HG03066 (cell line): Measurements from ENCODE around the gene EMC6.
"Not testable (repeated sequence)": the region's sequence is repeated elsewhere in the genome, so short reads cannot be mapped to it uniquely, and the experiment has no call there.

Experiments
- ATAC-seq: cut with Tn5 transposase; IDR thresholded peaks from one replicate; pipeline ENCODE4 v1.9.1; 2021; ENCODE audit warnings: low read depth; ENCODE audit not compliant: unreplicated experiment

The EMC6 gene

DNA sequence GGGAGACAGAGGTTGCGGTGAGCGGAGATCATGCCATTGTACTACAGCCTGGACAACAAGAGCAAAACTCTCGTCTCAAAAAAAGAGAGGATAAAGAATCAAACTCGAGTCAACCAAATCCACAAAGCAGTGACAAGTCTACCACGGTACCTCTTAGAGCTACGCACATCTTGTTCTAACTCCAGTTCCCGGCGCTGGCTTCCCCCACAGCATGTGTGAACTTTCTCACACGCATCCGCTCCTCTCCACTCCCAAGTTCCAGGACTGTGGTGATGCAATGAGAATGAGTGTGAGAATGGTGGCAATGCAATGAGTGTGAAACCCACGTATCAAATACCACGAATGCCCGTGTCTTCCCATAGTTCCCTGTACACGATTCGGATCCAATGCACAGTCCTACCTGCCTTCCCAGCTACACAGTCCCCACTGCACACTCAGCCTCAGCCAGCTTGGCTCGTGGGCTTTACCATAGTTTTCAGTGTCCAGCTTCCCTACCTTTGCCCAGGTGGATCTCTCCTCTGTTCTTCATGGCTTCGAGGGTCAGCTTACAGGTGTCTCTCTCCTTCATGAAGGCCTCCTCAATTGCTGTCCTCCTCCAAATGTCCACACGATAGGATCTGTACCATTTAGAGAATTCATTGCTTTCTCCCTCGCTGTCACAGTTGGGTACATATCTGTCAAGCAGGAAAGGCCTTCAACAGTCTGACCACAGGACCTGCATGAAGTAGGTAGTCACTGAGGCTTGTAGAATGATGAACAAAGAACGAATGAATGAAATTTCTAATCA, 36.5 kb downstream of the EMC6 start:
- no peak for ATAC-seq

DNA sequence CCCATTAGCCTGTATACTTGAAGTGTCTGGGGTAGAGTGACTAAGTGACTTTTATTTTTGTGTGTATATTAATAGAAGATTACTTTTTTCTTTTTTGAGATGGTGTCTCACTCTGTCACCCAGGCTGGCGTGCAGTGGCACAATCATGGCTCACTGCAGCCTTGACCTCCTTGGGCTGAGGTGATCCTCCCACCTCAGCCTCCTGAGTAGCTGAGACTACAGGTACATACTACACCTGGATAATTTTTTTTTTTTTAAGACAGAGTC, 37.0 kb downstream of the EMC6 start:
- ATAC-seq, result not testable (repeated sequence)

GRCh38 chr17:3708366-3708765, 39.8 kb downstream of the EMC6 start:
- ATAC-seq, result no peak

- ATAC-seq, result peak; percentile 94
These were observed 42.4 kb downstream of the EMC6 start for GRCh38 chr17:3710951-3711383.

DNA sequence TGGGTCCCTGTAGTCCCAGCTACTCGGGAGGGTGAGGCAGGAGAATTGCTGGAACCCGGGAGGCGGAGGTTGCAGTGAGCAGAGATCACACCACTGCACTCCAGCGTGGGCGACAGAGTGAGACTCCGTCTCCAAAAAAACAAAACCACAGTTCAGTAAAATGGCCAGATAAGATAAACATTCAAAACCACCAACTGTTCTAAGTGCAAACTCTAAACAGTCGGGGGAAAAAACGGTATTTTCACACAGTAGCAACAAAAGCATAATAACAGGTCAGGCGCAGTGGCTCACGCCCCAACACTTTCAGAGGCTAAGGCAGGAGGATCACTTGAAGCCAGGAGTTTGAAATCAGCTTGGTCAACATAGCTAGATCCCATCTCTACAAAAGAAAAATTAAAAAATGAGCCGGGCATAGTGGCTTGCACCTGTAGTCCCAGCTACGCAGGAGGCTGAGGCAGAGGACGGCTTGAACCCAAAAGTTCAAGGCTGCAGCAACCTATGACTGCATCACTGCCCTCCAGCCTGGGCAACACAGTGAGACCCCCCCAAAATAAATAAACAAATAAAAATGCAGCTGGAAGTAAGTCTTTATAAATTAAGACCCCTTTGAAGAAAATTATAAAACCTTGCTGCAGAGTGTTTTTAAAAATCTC, 44.3 kb downstream of the EMC6 start:
- no peak for ATAC-seq

- ATAC-seq, result no peak
These were observed 46.7 kb downstream of the EMC6 start for GRCh38 chr17:3715296-3715695.

- no peak for ATAC-seq
These were observed 49.6 kb downstream of the EMC6 start for GRCh38 chr17:3718201-3718600.

DNA sequence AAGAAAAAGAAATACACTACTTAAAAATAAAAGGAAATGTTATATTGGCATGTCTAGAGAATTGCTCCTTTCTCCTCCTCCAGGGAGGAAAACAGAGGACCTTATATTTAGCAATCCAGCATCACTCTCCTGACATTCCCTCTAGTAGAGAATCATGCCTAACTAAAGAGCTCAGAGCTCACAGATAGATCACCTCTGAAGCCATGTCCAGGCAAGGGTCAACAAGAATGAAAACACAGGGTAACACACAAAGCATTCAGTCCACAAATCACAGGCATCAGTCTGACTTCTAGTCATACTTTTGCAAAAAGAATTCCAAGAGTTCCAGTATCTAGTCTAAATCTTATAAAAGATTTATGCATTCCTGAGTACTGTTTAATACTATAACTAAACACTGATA, 50.7 kb downstream of the EMC6 start:
- no peak for ATAC-seq
